Measurements from ENCODE around the gene SELENON. TPM values are rescaled to one million over a fixed set of nuclear protein-coding genes. Genes with fewer than 3 reads are reported as not detected.

The SELENON gene
- total and polyA plus RNA-seq, 2 of the 8 experiments (the other 6 are each of a cell fraction or from before 2014, with no cell fraction given), result 43.0 to 77.6 TPM

DNA sequence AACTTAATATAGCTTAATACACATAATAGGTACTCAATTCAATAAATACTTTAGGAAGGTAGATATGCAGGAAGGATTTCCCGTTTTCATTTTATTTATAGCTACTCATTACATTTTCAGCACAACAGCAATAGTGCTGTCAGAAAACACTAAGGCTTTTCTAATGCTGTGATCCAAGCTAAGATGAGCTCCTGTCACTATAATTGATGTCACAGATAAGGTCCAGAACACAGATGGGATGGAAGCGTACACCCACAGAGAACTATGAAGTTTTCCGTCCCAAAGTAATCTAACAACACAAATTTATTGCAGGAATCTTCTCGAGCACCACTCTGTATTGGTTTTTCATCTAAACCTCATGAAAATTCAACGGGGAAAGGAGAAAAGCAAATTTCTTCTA is 45.7 kb downstream of the SELENON start:
- Histone ChIP-seq H3K4ac (replicated peaks; ENCODE audit: insufficient read length, low read depth, low read length) (no peak overlapping the region), H3K4me1 (replicated peaks in 1 of 4; ENCODE audit: control insufficient read depth in 3 of 4, insufficient read depth in 4 of 4, low read length in 3 of 4) (peaks cover 0 to 3% (median under 1%) of the 10 kb centered on the region in 4 experiments; a peak in 2 of 7 replicates), H4K91ac (replicated peaks; ENCODE audit: insufficient read length, low read length) (no peak overlapping the region), H3K18ac (ENCODE audit: extremely low read depth, low read length) (no peak overlapping the region), H2BK20ac (ENCODE audit: low read length) (no peak overlapping the region), H3K23me2 (ENCODE audit: low read depth, low read length) (no peaks in the 10 kb centered on the region), H3K9ac (replicated peaks in 1 of 4; ENCODE audit: extremely low read depth in 1 of 4, low read depth in 3 of 4, low read length in 3 of 4) (no peak overlapping the region), H3K79me1 (ENCODE audit: low read depth, low read length) (peaks cover 5% of the 10 kb centered on the region), H4K20me1 (replicated peaks in 1 of 2; ENCODE audit: control insufficient read depth in 1 of 2, insufficient read depth in 2 of 2, low read length in 2 of 2) (peaks cover 0 to 4% of the 10 kb centered on the region in 2 experiments), H3K27ac (ENCODE audit: low read depth, low read length) (no peak overlapping the region), H3K27me3 (replicated peaks in 1 of 4; ENCODE audit: control insufficient read depth in 3 of 4, extremely low read depth in 1 of 4, insufficient read depth in 3 of 4, low read length in 3 of 4) (no peaks in the 10 kb centered on the region), H4K5ac (ENCODE audit: insufficient read length, low read depth, low read length) (no peak overlapping the region), H2BK120ac (replicated peaks; ENCODE audit: low read depth, low read length) (no peak overlapping the region), H3K23ac (ENCODE audit: insufficient read length) (no peak overlapping the region), H2AK5ac (ENCODE audit: low read depth, low read length) (no peak overlapping the region), H3K4me3 (ENCODE audit: extremely low read depth in 1 of 4, insufficient read depth in 2 of 4, low read depth in 3 of 4, low read length in 4 of 4) (no peak overlapping the region), H3K9me3 (ENCODE audit: insufficient read depth in 2 of 2, low read depth in 1 of 2, low read length in 1 of 2) (no peaks in the 10 kb centered on the region), H4K8ac (ENCODE audit: extremely low read depth, insufficient read depth, low read length) (no peak overlapping the region), H3K36me3 (ENCODE audit: control insufficient read depth in 2 of 4, insufficient read depth in 4 of 4, low read length in 3 of 4) (no peaks in the 10 kb centered on the region; a peak in 1 of 8 replicates), H2BK5ac (ENCODE audit: low read depth, low read length) (no peak overlapping the region), H3K14ac (ENCODE audit: insufficient read length) (no peak overlapping the region), H2BK15ac (ENCODE audit: low read length) (no peak overlapping the region), H2BK12ac (ENCODE audit: low read depth, low read length) (no peak overlapping the region), H3K4me2 (ENCODE audit: insufficient read depth in 1 of 2, low read depth in 2 of 2, low read length in 2 of 2) (no peak overlapping the region), H3K79me2 (ENCODE audit: control insufficient read depth in 1 of 2, insufficient read depth in 2 of 2, low read length in 2 of 2) (peaks cover 0 to 78% of the 10 kb centered on the region in 2 experiments; a peak in 3 of 4 replicates), H2AFZ (ENCODE audit: low read length) (no peak overlapping the region), H3K56ac (replicated peaks; ENCODE audit: insufficient read length, low read depth, low read length) (no peak overlapping the region)
- FAIRE-seq, result no peak
- DNase-seq (ENCODE audit: low read depth in 1 of 2, low spot score in 2 of 2), result no peak
- WGBS, 2 experiments (ENCODE audit: extremely low coverage in 1 of 2, insufficient coverage in 1 of 2, insufficient read length in 1 of 2, insufficient replicate concordance in 2 of 2, low coverage in 1 of 2, low lambda C conversion rate in 2 of 2, missing lambda C conversion rate in 1 of 2), result 90% methylated on average over 5 of the region's 5 CpGs; no CpG with 5 or more reads in 1 of the 2 experiments
- ChIA-PET POLR2A (ENCODE audit: partially characterized antibody) (interaction anchor here (0.7 to 2.7 kb wide), 7 partner anchors 9 to 30 kb away, joined by 3 to 11 read pairs (median 7); partner anchors contain the start of genes MTFR1L and PAQR7), CTCF (ENCODE audit: partially characterized antibody) (interaction anchor here (0.6 to 1.9 kb wide), 7 partner anchors 11 to 1647 kb away, joined by 3 to 7 read pairs (median 3); no protein-coding TSS in a partner anchor)
- no peak for TF ChIP-seq SAP30 (IDR thresholded peaks at IDR 0.05; ENCODE audit: insufficient read depth, insufficient replicate concordance, low read length)
- TF ChIP-seq SP2 (IDR thresholded peaks at IDR 0.05; ENCODE audit: low read length), result no peak
- TF ChIP-seq SRF (IDR thresholded peaks at IDR 0.05; ENCODE audit: low read depth, low read length), result no peak
- no peak for TF ChIP-seq HDAC2 (IDR thresholded peaks at IDR 0.05; ENCODE audit: borderline replicate concordance in 1 of 2, low read depth in 2 of 2, low read length in 2 of 2)
- no peak for TF ChIP-seq RAD21 (IDR thresholded peaks at IDR 0.05 in 1 of 2, conservative IDR thresholded peaks at IDR 0.05 in 1 of 2; ENCODE audit: low read depth in 2 of 2, low read length in 2 of 2)
- no peak for TF ChIP-seq BCL11A (IDR thresholded peaks at IDR 0.05; ENCODE audit: low read depth in 2 of 2, low read length in 2 of 2)
- TF ChIP-seq TBP (IDR thresholded peaks at IDR 0.05; ENCODE audit: low read depth, low read length), result no peak
- no peak for TF ChIP-seq CBX8 (IDR thresholded peaks at IDR 0.05; ENCODE audit: borderline replicate concordance, low read depth, low read length)
- no peak for TF ChIP-seq CTCF (IDR thresholded peaks at IDR 0.05; ENCODE audit: control extremely low read depth in 1 of 3, insufficient read depth in 1 of 3, low read depth in 1 of 3, low read length in 3 of 3)
- TF ChIP-seq SIRT6 (IDR thresholded peaks at IDR 0.05; ENCODE audit: low read length), result no peak
- TF ChIP-seq SUZ12 (IDR thresholded peaks at IDR 0.05; ENCODE audit: low read length), result no peak

Measured in H1 (cell line).